Prostate gland (tissue), 2 donors: ENCODE results near the gene GLDC. TPM values are rescaled to one million over a fixed set of nuclear protein-coding genes. Genes with fewer than 3 reads are reported as not detected.

Experiments
- DNase-seq: peaks from one replicate; pipeline ENCODE4 v3.0.0-alpha.2; 2019; ENCODE audit warnings: low spot score
- H3K27ac ChIP-seq, 2 donors: fragments of 200-600 bp; sonication (generic); 2 replicates each; pipeline ENCODE4 v1.5.1; 2017 to 2019
- H3K27me3 ChIP-seq: fragments of 200-600 bp; sonication (generic); replicated peaks from 2 replicates; pipeline ENCODE4 v1.5.1; 2019; ENCODE audit not compliant: insufficient read depth
- H3K36me3 ChIP-seq, 2 donors: fragments of 200-600 bp; sonication (generic); 1 replicate in 1 of 2; 2 replicates in 1 of 2; pipeline versions ENCODE4 v1.5.1 to v1.8.1; 2017 to 2019
- H3K4me1 ChIP-seq: fragments of 200-600 bp; sonication (generic); replicated peaks from 2 replicates; pipeline ENCODE4 v1.5.1; 2019
- H3K4me3 ChIP-seq, 2 donors: fragments of 200-600 bp; sonication (generic); 2 replicates each; pipeline ENCODE4 v1.5.1; 2017 to 2019
- H3K9me3 ChIP-seq: fragments of 200-600 bp; sonication (generic); 2 replicates; pipeline ENCODE4 v1.5.1; 2017
- CTCF ChIP-seq, 4 experiments: fragments of 200-600 bp in 2 of 4; fragments of 450-650 bp in 2 of 4; sonication (generic) in 2 of 4; IDR thresholded peaks; 1 replicate in 3 of 4; 2 replicates in 1 of 4; pipeline ENCODE4 v1.5.1; 2016 to 2019; ENCODE audit warnings: antibody characterized with exemption in 4 of 4, mild to moderate bottlenecking in 2 of 4, moderate library complexity in 2 of 4
- POLR2A ChIP-seq: fragments of 450-650 bp; IDR thresholded peaks from one replicate; pipeline ENCODE4 v1.6.1; 2016; ENCODE audit warnings: antibody characterized with exemption, mild to moderate bottlenecking
- POLR2AphosphoS5 ChIP-seq: sonication (generic); formaldehyde crosslinking; IDR thresholded peaks from one replicate; pipeline ENCODE4 v1.6.1; 2017; ENCODE audit warnings: antibody characterized with exemption
- WGBS: methylation state at CpG from one replicate; pipeline ENCODE4 v1.1.5; 2018; 5-methylcytosine and 5-hydroxymethylcytosine counted together
- intact Hi-C: fragments of 100-400 bp; cut with DNase I; formaldehyde crosslinking; loops from one replicate; pipeline ENCODE4 v1.14.2; 2022
- total RNA-seq, 2 donors: library from RNA; depleted of rRNA; stranded (reverse); fragments of >200 nt; gene quantifications; one replicate each; pipeline ENCODE4 v1.1.0, GENCODE V29; 2016

Gene GLDC
- total RNA-seq, 2 donors from 2014 or later, result 2.7 to 4.0 TPM

GRCh38 chr9:6672118-6672517 is 26.6 kb upstream of the GLDC start:
- WGBS, result 76% methylated on average over 3 of the region's 3 CpGs
- no peaks in the 10 kb centered on the region for H3K9me3 ChIP-seq
- no peak for TF ChIP-seq POLR2A
- no peaks in the 10 kb centered on the region for H3K36me3 ChIP-seq
- no peaks in the 10 kb centered on the region for H3K27me3 ChIP-seq
- no peak overlapping the region for H3K27ac ChIP-seq
- no peaks in the 10 kb centered on the region for H3K4me1 ChIP-seq
- intact Hi-C loops, result no loop called here
- H3K4me3 ChIP-seq, result no peak overlapping the region
- DNase-seq, result no peak

GRCh38 chr9:6671416-6671815 is 25.9 kb upstream of the GLDC start:
- 89% methylated on average over 4 of the region's 4 CpGs for WGBS
- Histone ChIP-seq H3K36me3 (no peaks in the 10 kb centered on the region), H3K27me3 (no peaks in the 10 kb centered on the region), H3K9me3 (no peaks in the 10 kb centered on the region), H3K27ac (no peak overlapping the region), H3K4me3 (no peak overlapping the region), H3K4me1 (no peaks in the 10 kb centered on the region)
- TF ChIP-seq POLR2A (no peak), POLR2AphosphoS5 (no peak), CTCF (IDR thresholded peaks at IDR 0.05) (no peak)
- no peak for DNase-seq
- intact Hi-C loops, result no loop called here

- H3K4me1 ChIP-seq, result no peaks in the 10 kb centered on the region
- H3K36me3 ChIP-seq, result no peaks in the 10 kb centered on the region
- intact Hi-C loops, result no loop called here
- H3K27me3 ChIP-seq, result no peaks in the 10 kb centered on the region
- no peak overlapping the region for H3K4me3 ChIP-seq
- WGBS, result 89% methylated on average over 14 of the region's 14 CpGs
- H3K9me3 ChIP-seq, result no peaks in the 10 kb centered on the region
- no peak for TF ChIP-seq CTCF (IDR thresholded peaks at IDR 0.05)
- no peak for TF ChIP-seq POLR2A
- TF ChIP-seq POLR2AphosphoS5, result no peak
- DNase-seq, result no peak
- H3K27ac ChIP-seq, result no peak overlapping the region
Observed at GRCh38 chr9:6669881-6670280, 24.4 kb upstream of the GLDC start.

DNA sequence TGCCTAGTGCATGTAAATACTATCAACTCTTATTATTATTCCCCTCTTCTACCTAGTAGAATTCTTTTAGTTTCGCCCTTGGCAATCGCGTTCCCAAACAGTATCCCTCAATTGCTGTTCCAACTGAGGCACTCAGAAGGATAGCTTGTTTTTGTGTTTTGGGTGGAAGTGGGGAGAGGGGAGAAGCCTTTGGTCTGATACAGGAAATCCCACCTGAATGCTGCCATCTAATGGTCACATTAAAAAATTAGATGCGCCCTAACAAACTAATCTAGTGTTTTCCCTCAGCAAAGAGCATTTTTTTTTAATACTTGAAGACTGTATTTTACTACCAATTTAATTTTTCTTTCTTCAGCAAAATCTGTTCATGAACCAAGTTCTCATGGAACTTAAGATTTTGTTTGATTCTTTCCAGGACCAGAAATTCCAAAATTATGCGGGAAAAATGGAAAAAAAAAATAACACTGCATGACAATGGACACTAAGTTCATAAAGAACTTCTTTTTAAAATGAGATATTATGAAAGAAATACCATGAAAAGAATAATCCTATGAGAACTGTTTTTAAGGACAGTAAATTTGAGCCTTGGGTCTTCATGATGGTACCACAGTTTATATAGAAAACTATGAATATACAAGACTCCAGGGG is 22.2 kb upstream of the GLDC start:
- H3K27ac ChIP-seq, result no peak overlapping the region
- WGBS, result 38% methylated on average over 5 of the region's 5 CpGs
- intact Hi-C loops, result no loop called here
- no peaks in the 10 kb centered on the region for H3K4me1 ChIP-seq
- H3K4me3 ChIP-seq, result no peak overlapping the region
- no peaks in the 10 kb centered on the region for H3K27me3 ChIP-seq
- DNase-seq, result no peak
- no peaks in the 10 kb centered on the region for H3K36me3 ChIP-seq
- no peaks in the 10 kb centered on the region for H3K9me3 ChIP-seq
- TF ChIP-seq CTCF (IDR thresholded peaks at IDR 0.05) (peak in 3 of 4 experiments; percentile 27 to 42 (median 27)), POLR2A (no peak), POLR2AphosphoS5 (no peak)

DNA sequence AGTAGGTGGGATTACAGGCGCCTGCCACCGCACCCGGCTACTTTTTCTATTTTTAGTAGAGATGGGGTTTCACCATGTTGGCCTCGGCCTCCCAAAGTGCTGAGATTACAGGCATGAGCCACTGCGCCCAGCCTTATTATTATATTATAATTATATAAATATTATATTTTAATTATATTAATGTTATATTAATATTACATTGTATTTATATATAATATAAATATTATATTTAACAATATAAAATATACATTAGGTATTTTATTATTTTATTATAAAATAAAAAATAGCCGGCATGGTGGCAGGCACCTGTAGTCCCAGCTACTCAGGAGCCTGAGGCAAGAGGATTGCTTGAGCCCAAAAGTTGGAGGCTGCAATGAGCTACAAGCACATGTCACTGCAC is 21.6 kb upstream of the GLDC start:
- no peaks in the 10 kb centered on the region for H3K36me3 ChIP-seq
- H3K27ac ChIP-seq, result no peak overlapping the region
- 92% methylated on average over 6 of the region's 6 CpGs for WGBS
- no peak for TF ChIP-seq POLR2A
- no peak for TF ChIP-seq POLR2AphosphoS5
- no peak for TF ChIP-seq CTCF (IDR thresholded peaks at IDR 0.05)
- intact Hi-C loops, result no loop called here
- DNase-seq, result no peak
- H3K4me1 ChIP-seq, result no peaks in the 10 kb centered on the region
- no peak overlapping the region for H3K4me3 ChIP-seq
- no peaks in the 10 kb centered on the region for H3K9me3 ChIP-seq
- no peaks in the 10 kb centered on the region for H3K27me3 ChIP-seq
